HL-60/S4 treated with retinoic acid at 250 ng/mL for 4 days and 3 days (cell line): ENCODE results near the gene ABCD4.

Experiments
- in situ Hi-C: fragments of 300-500 bp; cut with MboI; formaldehyde crosslinking; loops from 2 replicates; pipeline ENCODE4 v1.7.0; 2022; ENCODE audit warnings: low sequenced_read_pairs

ABCD4 gene

GRCh38 chr14:74260525-74261233 is 42.1 kb downstream of the ABCD4 start:
- in situ Hi-C loops: no loop called here

DNA sequence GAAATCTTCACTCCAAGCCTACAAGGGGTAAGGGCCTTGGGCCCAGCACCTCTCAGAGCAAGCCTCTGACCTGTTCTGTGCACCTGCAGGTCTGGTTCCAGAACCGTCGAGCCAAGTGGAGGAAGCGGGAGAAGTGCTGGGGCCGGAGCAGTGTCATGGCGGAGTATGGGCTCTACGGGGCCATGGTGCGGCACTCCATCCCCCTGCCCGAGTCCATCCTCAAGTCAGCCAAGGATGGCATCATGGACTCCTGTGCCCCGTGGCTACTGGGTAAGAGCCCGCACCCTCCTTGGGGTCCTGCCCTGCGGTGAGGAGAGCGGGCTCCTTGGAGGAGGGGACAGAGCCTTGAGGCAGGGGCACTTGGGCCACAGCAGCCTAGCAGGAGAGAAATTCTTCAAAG is 43.2 kb downstream of the ABCD4 start:
- in situ Hi-C loops: loop anchor here (10.0 kb wide), 1 partner anchor 145 kb away; no protein-coding TSS in a partner anchor

GRCh38 chr14:74258764-74259035 is 44.0 kb downstream of the ABCD4 start:
- in situ Hi-C loops: loop anchor here (10.0 kb wide), 1 partner anchor 144 kb away; no protein-coding TSS in a partner anchor

GRCh38 chr14:74257941-74258763 is 44.6 kb downstream of the ABCD4 start:
- in situ Hi-C loops: loop anchor here (10.0 kb wide), 1 partner anchor 143 kb away; no protein-coding TSS in a partner anchor

GRCh38 chr14:74257078-74257940 is 45.4 kb downstream of the ABCD4 start:
- in situ Hi-C loops: loop anchor here (10.0 kb wide), 1 partner anchor 143 kb away; no protein-coding TSS in a partner anchor

DNA sequence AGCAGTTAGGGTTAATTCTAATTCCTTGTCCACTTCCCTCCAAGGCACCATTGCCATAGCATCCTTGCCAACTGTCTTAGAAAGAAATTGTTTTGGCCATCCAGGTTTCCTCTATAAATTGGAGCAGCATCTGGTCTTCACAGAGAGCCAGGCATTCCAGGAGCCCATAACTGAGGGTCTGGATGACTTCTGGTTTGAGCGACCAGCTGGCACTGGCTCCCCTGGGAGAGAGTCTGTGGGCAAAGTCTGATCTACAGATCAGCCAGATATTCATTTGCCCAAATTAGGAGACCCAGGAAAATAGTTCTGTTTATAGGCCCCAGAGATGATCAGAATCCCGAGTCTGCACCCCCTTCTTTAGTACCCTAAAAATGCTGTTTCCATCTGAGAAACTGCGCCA is 47.5 kb downstream of the ABCD4 start:
- in situ Hi-C loops: loop anchor here (10.0 kb wide), 1 partner anchor 140 kb away; no protein-coding TSS in a partner anchor

DNA sequence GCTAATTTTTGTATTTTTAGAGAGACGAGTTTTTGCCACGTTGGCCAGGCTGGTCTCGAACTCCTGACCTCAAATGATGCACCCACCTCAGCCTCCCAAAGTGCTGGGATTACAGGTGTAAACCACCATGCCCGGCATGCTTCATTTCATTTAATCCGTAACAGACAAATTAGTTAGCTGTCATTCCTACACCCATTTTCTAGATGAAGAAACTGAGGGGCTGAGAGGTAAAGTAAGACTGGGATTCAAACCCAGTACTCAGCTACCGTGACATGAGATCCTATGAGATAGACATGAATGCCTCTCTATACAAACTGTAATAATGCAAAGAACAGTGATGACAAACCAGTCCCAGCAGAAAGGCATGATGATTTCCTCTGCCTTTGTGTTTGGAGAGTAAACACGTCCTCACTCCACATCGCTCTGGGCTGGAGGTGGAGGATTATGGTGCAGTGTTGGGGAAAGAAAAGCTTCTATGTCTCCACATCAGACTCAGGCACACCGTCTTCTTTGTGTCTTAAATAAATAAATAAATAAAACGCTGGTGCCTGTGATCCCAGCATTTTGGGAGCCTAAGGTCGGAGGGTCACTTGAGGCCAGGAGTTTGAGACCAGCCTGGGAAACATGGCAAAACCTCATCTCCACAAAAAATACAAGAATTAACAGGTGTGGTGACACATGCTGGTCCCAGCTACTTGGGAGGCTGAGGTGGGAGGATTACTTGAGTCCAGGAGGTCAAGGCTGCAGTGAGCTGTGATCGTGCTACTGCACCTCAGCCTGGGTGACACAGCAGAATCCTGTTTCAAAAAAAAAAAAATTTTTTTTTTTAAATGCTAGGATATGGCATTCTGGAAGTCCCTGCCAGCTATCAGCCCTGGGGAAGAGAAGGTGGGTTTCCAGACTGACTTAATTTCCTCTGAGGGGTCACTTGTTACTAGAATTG is 53.0 kb downstream of the ABCD4 start:
- in situ Hi-C loops: loop anchor here (10.0 kb wide), 1 partner anchor 135 kb away; no protein-coding TSS in a partner anchor

DNA sequence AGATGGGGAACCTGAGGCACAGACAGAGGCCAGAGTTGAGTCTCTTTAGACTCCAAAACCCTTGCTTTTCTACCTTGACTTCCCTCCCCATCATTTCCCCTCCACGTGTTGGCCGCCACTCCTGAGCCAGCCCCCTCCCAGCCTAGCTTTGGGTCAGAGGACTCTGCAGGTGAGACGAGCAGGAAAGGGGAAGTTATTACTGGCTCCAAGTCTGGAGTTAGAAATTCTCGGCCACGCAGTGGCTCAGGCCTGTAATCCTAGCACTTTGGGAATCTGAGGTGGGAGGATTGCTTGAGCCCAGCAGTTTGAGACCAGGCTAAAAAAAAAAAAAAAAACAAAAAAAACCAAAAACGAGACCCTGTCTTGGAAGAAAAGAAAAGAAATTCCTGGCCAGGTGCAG is 54.7 kb downstream of the ABCD4 start:
- in situ Hi-C loops: no loop called here

DNA sequence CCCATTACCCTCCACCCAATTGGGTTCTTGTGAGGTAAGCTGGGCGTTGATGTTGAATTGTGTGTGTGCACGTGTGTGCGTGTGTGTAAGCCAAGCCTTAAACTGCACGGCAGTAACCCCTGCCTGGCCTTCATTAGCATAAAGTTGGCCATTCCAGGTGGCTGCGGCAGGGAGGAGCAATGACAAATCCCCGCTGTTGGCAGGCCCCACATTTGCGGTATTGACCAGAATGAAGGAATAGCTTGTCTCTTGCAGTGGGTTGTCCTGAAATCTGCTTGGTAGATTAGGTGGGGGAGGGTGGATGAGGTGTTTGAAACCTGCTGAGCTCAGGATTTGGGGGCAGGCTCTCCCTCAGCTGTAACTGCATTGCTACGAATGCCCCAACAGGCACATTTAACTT is 56.2 kb downstream of the ABCD4 start:
- in situ Hi-C loops: no loop called here

GRCh38 chr14:74245292-74245691 is 57.4 kb downstream of the ABCD4 start:
- in situ Hi-C loops: no loop called here

GRCh38 chr14:74244115-74244514 is 58.6 kb downstream of the ABCD4 start:
- in situ Hi-C loops: no loop called here

DNA sequence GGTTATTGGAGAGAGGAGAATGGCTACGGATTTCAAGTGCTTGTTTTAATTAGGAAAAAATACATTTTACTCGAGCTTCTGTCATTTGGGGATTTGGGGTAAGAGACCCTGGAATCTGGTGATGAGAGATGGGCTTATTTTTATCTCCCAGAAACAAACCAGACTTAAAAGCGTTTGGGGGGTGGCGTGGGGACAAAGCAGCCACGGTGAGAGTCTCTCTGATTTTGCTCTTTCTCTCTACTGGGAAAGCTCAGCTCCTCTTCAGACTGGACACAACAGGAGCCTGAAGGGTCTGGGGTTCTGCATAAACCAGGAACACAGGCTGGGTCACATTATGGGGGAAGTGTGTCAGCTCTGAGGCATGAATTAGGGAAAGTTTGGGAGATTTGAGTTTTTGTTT is 59.7 kb downstream of the ABCD4 start:
- in situ Hi-C loops: no loop called here

DNA sequence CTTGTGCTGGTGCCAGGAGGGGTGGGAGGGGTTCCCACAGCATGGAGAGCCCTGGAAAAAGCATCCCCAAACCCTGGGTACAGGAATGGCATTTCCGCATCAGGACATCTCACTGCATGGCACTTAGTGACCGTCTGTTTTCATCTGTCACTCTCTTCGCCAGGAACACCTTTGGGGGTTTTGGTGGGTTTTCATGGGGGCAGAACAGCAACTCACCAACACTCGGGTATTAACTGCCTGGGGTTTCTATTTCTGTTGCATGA is 60.0 kb downstream of the ABCD4 start:
- in situ Hi-C loops: no loop called here

DNA sequence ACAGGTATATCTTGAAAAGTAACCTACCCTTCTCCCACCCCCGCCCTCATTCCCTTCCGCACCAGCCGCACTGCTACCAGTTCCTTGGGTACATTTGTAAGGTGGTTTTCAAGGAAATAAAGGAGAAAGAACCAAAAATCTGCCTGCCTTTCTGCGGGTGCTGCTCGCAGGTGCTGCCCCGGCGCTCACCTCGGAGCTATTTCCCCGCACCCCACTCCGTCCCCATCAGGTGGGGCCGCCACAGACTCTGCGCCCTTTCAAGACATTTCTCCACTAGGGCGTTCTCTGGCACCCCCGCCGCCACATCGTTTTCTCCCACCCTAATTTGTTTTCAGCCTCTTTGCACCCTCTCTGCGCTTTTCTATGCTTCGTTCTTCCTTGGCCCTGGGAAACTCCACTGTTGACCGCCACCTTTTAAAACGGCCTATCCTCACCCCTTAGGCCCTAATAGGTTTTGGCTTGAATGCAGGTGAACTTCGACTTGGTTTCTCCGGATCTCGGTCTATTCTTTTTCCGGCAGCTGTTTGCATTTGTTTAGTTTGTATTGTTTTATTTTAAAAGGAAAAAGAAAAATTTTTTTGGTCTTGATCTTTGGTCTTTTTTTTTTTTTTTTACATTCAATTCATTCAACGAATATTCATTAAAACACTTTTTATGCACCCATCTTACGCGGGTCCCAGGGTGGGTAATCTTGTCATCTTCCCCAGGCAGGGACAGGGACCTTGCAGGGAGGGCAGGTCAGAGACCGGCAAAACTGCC is 60.5 kb downstream of the ABCD4 start:
- in situ Hi-C loops: no loop called here

DNA sequence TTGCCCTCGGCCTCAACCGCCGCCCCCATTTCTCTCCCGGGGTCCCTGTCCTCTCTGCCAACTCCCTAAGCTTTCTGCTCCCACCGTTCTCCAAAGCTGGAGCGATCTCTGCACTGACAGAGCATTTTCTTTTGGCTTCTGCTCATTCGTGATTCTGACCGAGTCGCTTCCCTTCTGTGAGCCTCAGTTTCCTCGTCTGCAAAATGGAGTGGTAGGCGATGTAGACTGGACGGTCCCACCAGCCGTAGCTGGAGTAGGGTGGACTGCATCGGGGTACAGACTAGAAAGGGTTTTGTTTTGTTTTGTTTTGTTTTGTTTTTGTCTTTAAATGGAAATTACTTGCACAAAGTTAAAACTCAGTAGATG is 61.1 kb downstream of the ABCD4 start:
- in situ Hi-C loops: no loop called here

DNA sequence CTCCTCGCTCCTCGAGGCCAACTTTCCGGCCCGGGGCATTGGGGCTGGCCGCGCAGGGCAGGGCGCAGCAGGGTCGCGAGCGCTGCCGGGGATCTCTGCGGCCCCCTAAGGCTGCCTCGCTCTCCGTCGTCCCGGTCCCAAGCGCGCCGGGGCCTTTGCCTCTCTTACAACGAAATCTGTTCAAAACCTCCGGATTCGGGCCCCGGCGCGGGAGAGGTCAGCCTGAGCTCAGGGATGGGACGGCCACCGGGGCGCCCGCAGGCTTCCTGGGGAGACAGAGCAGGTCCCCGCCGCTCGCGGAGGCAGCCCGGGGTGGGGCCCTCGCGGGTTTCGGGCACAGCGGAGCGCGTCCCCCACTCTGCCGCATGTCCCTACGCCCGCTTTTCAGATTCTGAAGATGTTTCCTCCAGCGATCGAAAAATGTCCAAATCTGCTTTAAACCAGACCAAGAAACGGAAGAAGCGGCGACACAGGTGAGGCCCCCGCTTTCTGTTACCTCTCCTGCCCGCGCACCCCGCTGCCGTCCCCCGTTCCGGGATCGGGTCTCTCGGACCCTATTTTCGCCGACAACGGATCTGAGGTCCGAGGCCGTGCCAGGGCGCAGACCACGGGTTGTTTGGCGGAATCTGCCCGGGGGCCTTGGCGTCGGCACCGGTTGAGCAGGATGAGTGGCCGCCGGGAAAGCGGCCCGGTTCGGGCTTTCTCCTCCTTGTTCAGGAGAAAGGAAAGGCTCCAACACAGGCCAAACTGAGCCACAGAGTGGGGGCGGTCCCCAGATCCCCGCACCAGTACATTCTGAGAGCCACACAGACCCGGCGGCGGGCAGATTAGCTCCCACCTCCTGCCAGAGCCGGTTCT is 61.7 kb downstream of the ABCD4 start:
- in situ Hi-C loops: no loop called here

DNA sequence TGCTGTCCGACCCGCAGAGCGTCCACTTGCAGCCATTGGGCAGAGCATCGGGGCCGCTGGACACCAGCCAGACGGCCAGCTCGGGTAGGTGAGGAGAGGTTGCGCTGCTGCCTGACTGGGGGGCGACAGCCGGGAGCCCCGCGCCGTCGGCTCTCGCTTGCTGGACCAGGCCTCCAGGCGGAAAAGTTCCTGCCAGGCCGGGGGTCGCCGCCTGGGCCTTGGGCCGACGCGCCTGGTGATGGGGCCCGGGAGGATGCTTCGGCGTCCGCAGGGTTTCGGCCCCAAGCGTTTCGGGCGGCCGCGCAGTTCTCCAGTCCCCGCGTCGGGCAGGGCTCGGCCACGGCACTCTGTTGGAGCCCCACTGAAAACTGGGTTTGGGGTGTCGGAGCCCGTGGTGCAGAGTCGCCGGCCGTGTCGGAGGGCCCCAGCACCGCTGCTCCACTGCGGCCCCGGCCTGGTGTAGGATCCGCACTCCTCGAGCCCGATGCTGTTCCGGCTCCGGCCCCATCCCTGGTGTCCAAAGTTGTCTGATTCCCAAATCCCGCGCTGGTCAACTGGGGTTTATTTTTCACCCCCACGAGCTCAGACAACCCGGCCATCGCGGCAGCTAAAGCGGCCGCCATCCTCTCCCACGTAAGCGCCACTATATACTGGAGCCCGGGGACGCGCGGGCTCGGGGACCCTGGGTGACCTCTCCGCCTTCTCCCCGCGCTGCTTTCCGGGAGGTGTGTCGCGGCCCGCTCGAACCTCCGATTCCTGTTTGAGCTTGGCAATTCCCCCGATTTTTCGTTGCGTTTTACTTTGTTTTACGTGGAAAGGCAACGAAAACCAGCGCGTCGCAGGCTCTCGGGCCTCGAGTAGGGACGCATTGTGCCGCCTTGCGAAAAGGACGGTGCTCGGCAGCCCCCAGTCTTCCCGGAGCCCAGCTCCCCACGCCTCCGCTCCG is 62.6 kb downstream of the ABCD4 start:
- in situ Hi-C loops: no loop called here
